Activated B cell treated with CpG ODN at 0.5 μM for 24 hours (primary cell): ENCODE results near the gene GPS2. TPM values are rescaled to one million over a fixed set of nuclear protein-coding genes. Genes with fewer than 3 reads are reported as not detected.
A peak's percentile ranks its signal among the peaks of the same experiment; 100 is the strongest.

Source experiments
- ATAC-seq: fragments of 200-7000 bp; cut with Tn5 transposase; one replicate; pipeline ENCODE4 v1.10.0; 2021; ENCODE audit warnings: low read depth, mild to moderate bottlenecking, moderate library complexity
- CTCF ChIA-PET: fragments of 350-600 bp; sonication (Branson Sonifier 250); formaldehyde crosslinking; loops from one replicate; lab custom pipeline; 2021; ENCODE audit warnings: antibody characterized with exemption; lab: Charles Lee
- POLR2A ChIA-PET: fragments of 350-600 bp; sonication (Branson Sonifier 250); formaldehyde crosslinking; loops from one replicate; lab custom pipeline; 2021; ENCODE audit warnings: antibody characterized with exemption; lab: Charles Lee
- DNase-seq: peaks from one replicate; pipeline ENCODE4 v3.0.0; 2022
- H3K27ac Mint-ChIP-seq: one replicate; pipeline ENCODE4 v1.8.0; 2020; ENCODE audit warnings: mixed read lengths
- H3K27me3 Mint-ChIP-seq: one replicate; pipeline ENCODE4 v1.8.0; 2021; ENCODE audit warnings: mixed read lengths
- H3K36me3 Mint-ChIP-seq: one replicate; pipeline ENCODE4 v1.8.0; 2021; ENCODE audit warnings: low read depth, mixed read lengths
- H3K4me1 Mint-ChIP-seq: one replicate; pipeline ENCODE4 v1.8.0; 2021; ENCODE audit warnings: mixed read lengths
- H3K4me3 Mint-ChIP-seq: one replicate; pipeline ENCODE4 v1.8.0; 2020; ENCODE audit warnings: mild to moderate bottlenecking, mixed read lengths
- H3K9me3 Mint-ChIP-seq: one replicate; pipeline ENCODE4 v1.8.0; 2020; ENCODE audit warnings: mixed read lengths
- CTCF ChIP-seq: fragments of 200-600 bp; IDR thresholded peaks from one replicate; pipeline ENCODE4 v1.8.0; 2022; ENCODE audit warnings: antibody characterized with exemption, mild to moderate bottlenecking
- intact Hi-C: fragments of 100-400 bp; cut with micrococcal nuclease; formaldehyde crosslinking; loops from one replicate; pipeline ENCODE4 v1.15.1; 2024
- total RNA-seq: library from RNA; stranded (reverse); gene quantifications from 2 replicates; pipeline ENCODE4 v1.2.3, GENCODE V29; 2022

The GPS2 gene
- total RNA-seq, 1 donor from 2014 or later: 105 TPM

GRCh38 chr17:7311110-7311705, 4.0 kb downstream of the GPS2 start:
- DNase-seq: no peak
- H3K27ac Mint-ChIP-seq: peak overlapping the region; percentile 96
- no peaks in the 10 kb centered on the region for H3K9me3 Mint-ChIP-seq
- intact Hi-C loops: no loop called here
- ChIA-PET POLR2A (interaction anchor here (0.8 to 3.8 kb wide), 5 partner anchors 16 to 93 kb away, joined by 3 to 62 read pairs (median 3); partner anchors contain the start of genes ACAP1, NEURL4, PHF23 and TMEM256), CTCF (interaction anchor here (1.2 to 3.2 kb wide), 2 partner anchors 15 to 45 kb away, joined by 4 to 12 read pairs; no protein-coding TSS in a partner anchor)
- no peak overlapping the region for H3K4me3 Mint-ChIP-seq
- no peak for TF ChIP-seq CTCF
- peaks cover 72% of the 10 kb centered on the region for H3K36me3 Mint-ChIP-seq
- no peak for ATAC-seq
- H3K27me3 Mint-ChIP-seq: no peaks in the 10 kb centered on the region
- peaks cover 68% of the 10 kb centered on the region for H3K4me1 Mint-ChIP-seq

- intact Hi-C loops: no loop called here
- Mint-ChIP-seq H3K9me3 (no peaks in the 10 kb centered on the region), H3K27me3 (no peaks in the 10 kb centered on the region), H3K36me3 (peaks cover 72% of the 10 kb centered on the region), H3K4me3 (peak overlapping the region; percentile 96), H3K27ac (peak overlapping the region; percentile 96), H3K4me1 (peaks cover 63% of the 10 kb centered on the region)
- TF ChIP-seq CTCF: no peak
- POLR2A ChIA-PET: interaction anchor here (0.5 to 3.8 kb wide), 27 partner anchors 8 to 878 kb away, joined by 3 to 62 read pairs (median 5); partner anchors contain the start of genes ACADVL, ACAP1, CD68 and DLG4
- DNase-seq (no peak), ATAC-seq (no peak)
- CTCF ChIA-PET: interaction anchor here (1.2 to 3.2 kb wide), 3 partner anchors 13 to 264 kb away, joined by 4 to 12 read pairs (median 4); no protein-coding TSS in a partner anchor
These were observed 5.5 kb downstream of the GPS2 start for GRCh38 chr17:7309628-7310027.

GRCh38 chr17:7308625-7309433, 6.3 kb downstream of the GPS2 start:
- Mint-ChIP-seq H3K4me1 (peaks cover 55% of the 10 kb centered on the region), H3K36me3 (peaks cover 65% of the 10 kb centered on the region), H3K9me3 (no peaks in the 10 kb centered on the region), H3K27me3 (no peaks in the 10 kb centered on the region), H3K27ac (peak overlapping the region; percentile 96), H3K4me3 (peak overlapping the region; percentile 96)
- intact Hi-C loops: no loop called here
- ChIA-PET POLR2A (interaction anchor here (0.5 to 3.8 kb wide), 32 partner anchors 9 to 879 kb away, joined by 3 to 62 read pairs (median 4); partner anchors contain the start of genes ACADVL, ACAP1, CD68 and DLG4), CTCF (interaction anchor here (1.1 to 3.2 kb wide), 3 partner anchors 12 to 263 kb away, joined by 4 to 12 read pairs (median 4); partner anchors contain the start of gene ACAP1)
- ATAC-seq (peak; percentile 22), DNase-seq (peak; percentile 71)
- no peak for TF ChIP-seq CTCF

- H3K9me3 Mint-ChIP-seq: no peaks in the 10 kb centered on the region
- intact Hi-C loops: loop anchor here (1.0 to 2.0 kb wide), 13 partner anchors 7 to 379 kb away; partner anchors contain the start of genes ELP5, GABARAP, GPS2 and NEURL4
- peak overlapping the region; percentile 99 for H3K27ac Mint-ChIP-seq
- ChIA-PET CTCF (interaction anchor here (1.1 to 1.8 kb wide), 2 partner anchors 29 to 262 kb away, joined by 4 read pairs; partner anchors contain the start of gene ACAP1), POLR2A (interaction anchor here (0.6 to 3.8 kb wide), 11 partner anchors 22 to 537 kb away, joined by 3 to 62 read pairs (median 7); partner anchors contain the start of genes ACAP1, CD68, NEURL4 and PHF23)
- no peak for TF ChIP-seq CTCF
- ATAC-seq (no peak), DNase-seq (peak; percentile 55)
- H3K36me3 Mint-ChIP-seq: peaks cover 56% of the 10 kb centered on the region
- H3K4me3 Mint-ChIP-seq: peak overlapping the region; percentile 96
- peaks cover 46% of the 10 kb centered on the region for H3K4me1 Mint-ChIP-seq
- no peaks in the 10 kb centered on the region for H3K27me3 Mint-ChIP-seq
These were observed 7.2 kb downstream of the GPS2 start for GRCh38 chr17:7307686-7308624.
